Islet precursor cell (in vitro differentiated cells): ENCODE measurements around the gene BIK.
A peak's percentile ranks its signal among the peaks of the same experiment; 100 is the strongest.
"Not testable (repeated sequence)": the region's sequence is repeated elsewhere in the genome, so short reads cannot be mapped to it uniquely, and the experiment has no call there.

ENCODE experiments used
- DNase-seq: peaks from one replicate; pipeline ENCODE4 v3.0.0-alpha.2; 2018

Gene BIK

GRCh38 chr22:43136801-43137200, 26.3 kb downstream of the BIK start:
- no peak for DNase-seq

GRCh38 chr22:43142880-43143562, 32.5 kb downstream of the BIK start, which contains the start of gene MCAT:
TSS of gene MCAT (minus strand) at chr22:43143398. CDS start at chr22:43143348, 50 bp downstream.
- DNase-seq: peak; percentile 88

DNA sequence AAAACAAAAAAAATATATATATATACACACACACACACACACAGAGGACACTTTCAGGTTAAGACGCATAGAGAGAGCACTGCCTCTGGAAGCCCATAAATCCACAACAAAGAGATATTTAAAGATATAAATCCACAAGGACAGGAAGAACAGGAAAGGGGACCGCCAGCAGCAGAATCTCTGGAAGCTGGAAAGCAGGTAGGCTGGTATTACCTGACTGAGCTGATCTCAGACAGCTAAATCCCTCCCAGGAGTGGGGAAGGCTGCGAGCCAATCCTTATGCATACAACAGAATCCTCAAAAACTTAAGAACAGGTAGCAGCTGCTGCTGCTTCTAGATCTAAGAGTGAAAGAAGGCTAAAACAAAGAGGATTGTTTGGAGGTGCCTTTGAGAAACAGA, 34.4 kb downstream of the BIK start:
- no peak for DNase-seq

DNA sequence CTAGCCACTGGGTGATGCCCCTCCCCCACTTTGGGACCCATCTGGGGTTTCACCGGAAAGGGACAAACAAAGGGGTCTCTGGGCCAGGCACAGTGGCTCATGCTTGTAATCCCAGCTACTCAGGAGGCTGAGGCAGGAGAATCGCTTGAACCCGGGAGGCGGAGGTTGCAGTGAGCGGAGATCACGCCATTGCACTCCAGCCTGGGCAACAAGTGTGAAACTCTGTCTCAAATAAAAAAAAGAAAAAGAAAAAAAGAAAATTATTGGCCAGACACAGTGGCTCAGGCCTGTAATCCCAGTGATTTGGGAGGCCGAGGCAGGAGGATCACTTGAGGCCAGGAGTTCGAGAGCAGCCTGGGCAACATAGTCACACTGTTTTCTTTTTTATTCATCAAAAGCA, 34.8 kb downstream of the BIK start:
- DNase-seq: not testable (repeated sequence)

- DNase-seq: not testable (repeated sequence)
These were observed 35.8 kb downstream of the BIK start for GRCh38 chr22:43146332-43146731.

DNA sequence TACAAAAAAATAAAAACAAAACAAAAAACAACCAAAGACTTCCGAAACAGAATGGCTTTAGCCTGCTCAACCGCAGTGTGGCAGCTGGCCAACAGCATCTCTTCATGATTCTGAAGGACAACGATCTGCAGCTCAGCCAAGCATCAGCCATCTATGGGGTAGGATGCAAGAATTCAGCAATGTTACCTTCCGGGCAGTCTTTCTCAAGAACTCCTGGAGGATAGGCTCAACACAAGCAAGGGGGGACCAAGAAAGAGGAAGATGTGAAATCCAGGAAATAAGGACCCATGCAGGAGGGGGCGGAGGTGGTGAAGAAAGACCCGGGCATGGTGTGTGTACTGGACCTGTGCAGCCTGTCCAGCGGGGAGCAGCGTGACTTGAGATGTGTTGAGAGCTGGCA, 37.3 kb downstream of the BIK start:
- no peak for DNase-seq

- no peak for DNase-seq
These were observed 38.0 kb downstream of the BIK start for GRCh38 chr22:43148581-43148980.

DNA sequence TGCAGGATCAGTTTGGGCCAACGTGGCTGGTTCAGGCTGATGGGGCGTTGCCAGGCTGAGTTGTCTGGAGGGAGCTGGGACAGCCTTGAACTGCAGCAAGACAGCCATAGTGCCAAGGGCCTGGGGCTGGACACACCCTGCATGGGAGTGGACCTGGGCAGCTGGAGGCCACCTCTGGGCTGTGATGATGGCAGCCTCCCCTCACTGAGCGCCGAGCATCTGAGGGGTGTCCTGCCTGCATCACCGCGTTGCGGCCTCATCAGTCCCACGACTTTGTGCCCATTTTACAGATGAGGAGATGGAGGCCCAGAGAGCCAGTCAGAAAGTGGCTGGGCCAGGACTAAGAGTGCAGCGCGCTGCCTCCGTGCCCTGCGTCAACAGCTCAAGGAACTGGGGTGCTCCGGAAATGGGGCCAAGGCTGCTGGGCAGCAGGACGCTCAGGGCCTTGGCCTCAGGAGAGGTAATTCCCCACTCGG, 40.2 kb downstream of the BIK start:
- DNase-seq: no peak

GRCh38 chr22:43151251-43152002, 40.9 kb downstream of the BIK start, which contains the start of gene TSPO:
TSS of gene TSPO (plus strand) at chr22:43151559. CDS start at chr22:43159239, 7,680 bp downstream.
- peak; percentile 75 for DNase-seq

DNA sequence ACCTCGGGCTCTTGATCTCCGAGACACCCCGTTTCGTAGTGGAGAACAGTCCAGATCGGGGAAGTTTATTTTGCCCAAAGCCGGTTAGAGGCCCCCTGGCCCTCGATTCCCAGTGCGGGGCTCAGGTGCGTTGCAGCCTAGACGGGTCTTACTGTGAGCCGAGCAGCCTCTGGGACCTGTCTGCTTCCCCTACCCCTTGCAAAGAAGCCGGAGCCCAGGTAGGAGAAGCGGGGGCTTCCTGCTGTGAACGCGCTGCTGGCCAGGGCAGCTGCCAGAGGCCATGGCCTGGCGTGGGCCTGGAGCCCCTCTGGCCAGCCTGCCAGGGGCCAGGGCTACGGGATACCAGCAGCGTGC, 41.4 kb downstream of the BIK start:
- no peak for DNase-seq

GRCh38 chr22:43152357-43153071, 42.0 kb downstream of the BIK start:
- DNase-seq: no peak

DNA sequence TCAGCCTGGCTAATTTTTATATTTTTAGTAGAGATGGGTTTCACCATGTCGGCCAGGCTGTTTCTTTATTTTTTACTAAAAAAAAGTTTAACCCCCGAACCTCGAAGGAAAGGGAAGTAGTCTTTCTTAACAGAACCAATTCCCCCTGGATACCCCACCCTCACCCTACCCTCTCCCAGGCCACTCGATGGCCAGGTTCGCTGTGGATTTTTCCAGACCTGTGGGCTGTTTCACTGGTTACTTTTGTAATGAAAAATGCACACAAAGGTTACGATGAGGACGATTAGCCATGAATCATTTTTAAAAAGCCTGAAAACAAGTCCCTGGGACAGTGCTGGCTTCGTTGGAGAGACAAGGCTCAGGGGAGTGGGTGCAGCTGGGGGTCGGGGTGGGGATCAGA, 43.3 kb downstream of the BIK start:
- no peak for DNase-seq

DNA sequence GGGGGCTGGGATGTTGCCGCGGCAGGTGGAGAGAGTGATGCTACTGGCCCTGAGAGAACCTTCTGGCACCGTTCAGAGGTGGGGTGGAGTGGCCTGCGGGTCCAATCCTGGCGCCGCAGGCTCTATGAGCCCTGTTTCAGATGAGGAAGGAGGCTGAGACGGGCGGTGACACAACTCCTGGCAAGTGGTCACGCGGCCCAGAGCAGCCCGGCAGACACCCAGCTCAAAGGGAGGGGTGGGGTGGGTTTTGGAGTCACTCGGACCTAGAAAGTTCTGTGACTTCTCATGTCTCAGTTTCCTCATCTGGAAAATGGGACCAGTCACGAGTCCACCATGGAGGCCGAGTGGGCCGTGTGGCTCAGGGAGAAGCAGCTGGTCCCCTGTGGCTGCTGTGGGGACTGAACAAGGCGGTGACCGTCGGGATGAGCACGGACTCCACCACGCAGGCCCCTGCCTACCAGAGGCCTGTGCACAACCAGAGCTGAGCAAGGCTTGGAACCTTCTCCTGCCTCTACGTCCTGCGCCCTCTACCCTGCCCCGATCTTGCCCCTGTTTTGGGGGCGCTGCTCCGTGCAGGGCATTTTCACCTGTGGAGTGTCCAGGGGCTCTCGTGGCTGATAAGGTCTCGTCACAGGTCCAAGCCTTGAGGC, 44.5 kb downstream of the BIK start:
- DNase-seq: no peak

- DNase-seq: no peak
These were observed 45.2 kb downstream of the BIK start for GRCh38 chr22:43155789-43156188.

GRCh38 chr22:43156413-43156812, 45.9 kb downstream of the BIK start:
- no peak for DNase-seq

- no peak for DNase-seq
These were observed 47.5 kb downstream of the BIK start for GRCh38 chr22:43157874-43158546.

GRCh38 chr22:43158778-43159483, 48.4 kb downstream of the BIK start:
- no peak for DNase-seq

DNA sequence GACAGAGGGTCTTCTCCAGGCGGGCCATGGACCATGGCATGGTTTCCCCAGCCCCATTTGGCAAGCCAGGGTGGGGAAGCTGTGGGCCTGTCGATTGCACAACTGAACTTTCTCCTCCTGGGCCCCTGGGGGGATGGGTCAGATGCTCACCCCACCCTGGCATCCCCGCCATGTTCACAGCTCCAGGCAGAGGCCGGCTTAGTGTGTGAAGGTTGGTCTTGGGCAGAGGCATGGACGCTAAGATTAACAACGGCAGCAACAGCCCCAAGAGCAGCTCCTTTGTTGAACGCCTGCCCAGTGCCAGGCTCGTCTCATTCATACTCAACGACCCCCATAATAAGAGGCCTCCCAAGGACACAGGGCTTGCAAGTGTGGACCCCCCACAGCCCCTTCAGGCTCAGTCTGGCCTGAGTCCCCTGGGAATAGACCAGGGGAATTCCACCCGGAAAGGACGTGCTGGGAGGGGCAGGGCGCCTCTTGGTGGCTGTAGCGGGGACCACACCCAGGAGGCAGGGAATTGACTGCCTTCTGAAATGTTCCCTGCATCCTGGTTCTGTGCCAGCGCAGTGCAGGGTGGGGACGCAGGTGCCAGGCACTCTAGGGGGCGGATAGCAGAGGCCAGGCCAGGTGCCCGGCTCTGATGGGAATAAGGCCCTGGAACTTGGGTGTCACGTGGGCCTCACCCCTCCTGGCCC, 49.1 kb downstream of the BIK start:
- DNase-seq: no peak

GRCh38 chr22:43160497-43161126, 50.1 kb downstream of the BIK start:
- DNase-seq: no peak

DNA sequence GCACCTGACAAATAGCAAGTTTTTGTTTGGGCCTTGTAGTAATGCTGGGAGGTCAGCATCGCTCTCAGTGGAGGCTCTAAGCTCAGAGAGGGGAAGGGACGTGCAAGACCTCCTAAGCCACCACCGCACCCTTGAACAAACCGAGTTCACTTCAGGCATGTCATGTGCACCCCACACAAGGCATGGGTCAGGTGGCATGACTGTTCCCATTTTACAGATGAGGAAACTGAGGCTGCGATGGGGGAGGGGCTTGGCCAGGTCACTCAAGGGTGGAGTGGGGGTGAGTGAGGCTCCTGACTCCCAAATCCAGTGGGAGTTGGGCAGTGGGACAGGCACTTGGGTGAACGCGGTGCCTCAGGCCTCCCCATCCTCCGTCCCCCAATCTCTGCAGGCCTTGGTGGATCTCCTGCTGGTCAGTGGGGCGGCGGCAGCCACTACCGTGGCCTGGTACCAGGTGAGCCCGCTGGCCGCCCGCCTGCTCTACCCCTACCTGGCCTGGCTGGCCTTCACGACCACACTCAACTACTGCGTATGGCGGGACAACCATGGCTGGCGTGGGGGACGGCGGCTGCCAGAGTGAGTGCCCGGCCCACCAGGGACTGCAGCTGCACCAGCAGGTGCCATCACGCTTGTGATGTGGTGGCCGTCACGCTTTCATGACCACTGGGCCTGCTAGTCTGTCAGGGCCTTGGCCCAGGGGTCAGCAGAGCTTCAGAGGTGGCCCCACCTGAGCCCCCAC, 52.0 kb downstream of the BIK start:
- no peak for DNase-seq
